ENCODE results near the gene TSSC4.

The TSSC4 gene

GRCh38 chr11:2369896-2370295 is 30.7 kb upstream of the TSSC4 start:
- no peak for DNase-seq

DNA sequence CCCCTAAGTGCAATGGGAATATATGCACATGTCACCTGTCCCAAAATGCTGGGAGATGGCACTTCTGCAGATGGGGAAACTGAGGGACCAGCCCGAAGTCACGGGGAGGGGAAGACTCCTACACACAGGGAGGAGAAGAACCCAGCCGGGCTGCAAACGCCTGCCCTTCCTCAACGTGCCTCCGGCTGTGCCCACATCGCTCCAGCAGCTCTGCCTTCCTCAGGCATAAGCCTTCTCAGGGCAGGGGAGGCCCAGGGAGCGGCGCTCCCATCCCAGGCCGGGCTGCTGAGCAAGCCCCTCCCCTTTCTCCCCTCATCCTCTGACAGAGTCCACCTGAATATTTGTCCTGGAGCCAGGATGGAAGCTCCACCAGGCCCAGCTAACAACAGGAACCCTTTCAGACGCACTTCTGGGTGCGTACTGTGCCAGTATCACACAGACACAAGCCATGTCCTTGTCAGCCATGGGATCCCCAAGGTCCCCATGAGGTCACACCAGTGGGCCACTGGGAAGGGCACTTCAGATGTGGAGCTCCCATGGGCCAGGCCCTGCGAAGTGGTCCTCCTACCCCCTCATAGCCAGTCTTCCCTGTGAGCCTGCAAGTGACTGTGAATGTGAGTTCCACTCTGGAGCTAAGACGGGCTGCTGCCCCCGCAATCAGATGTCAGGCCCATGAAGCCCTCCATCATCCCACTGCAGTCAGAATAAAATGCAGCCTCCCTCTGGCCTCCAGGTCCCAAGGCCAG is 25.9 kb upstream of the TSSC4 start:
- no peak for DNase-seq

DNA sequence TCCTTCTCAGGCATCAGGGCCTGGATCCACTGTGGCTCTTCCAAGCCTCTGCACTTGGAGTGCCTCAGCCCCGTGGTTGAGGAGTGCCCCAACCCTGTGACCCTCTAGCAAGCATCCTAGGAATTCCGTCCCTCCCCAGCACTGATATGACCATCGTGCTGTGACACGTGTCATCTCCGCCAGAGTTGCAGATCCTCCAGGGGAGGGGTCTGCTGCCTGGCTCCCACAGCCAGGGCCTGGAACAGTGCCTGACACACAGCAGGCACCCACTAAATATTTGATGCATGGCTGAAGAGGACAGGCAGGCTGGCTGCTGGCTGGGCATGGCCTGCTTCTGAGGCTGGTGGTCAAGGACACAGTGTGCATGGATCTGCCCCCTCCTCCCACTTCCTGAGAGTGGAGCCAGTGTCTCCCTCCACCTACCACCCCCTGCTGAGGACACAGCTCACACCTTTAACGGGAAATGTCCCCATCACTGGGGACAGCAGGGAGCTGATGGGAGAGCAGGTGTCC is 25.2 kb upstream of the TSSC4 start:
- no peak for DNase-seq

DNA sequence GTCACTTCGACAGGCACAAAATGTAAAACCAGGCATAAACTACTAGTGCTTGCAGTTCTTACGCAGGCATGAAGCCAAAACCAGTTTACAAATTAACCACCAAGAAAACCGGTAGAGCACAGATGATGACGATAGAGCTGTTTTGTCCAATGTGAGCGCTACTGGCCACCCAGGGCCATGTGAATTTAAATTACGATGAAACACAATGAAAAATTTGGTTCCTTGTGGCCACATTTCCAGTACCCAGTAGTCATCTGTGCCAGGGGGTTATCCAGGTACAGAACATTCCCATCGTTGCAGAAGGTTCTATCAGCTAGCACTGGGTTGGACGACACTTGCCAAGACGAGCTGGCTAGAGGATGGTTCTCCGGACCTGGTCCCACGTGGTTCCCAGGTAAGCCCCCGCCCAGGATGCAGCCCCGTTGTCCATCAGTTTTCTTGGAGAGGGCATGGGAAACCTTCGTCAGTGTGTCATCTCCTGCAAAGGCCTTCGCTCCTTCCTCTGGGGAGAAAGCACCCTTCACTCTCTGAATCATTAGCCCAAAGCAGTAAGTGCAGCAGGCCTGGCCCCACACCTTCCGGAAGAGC is 24.5 kb upstream of the TSSC4 start:
- no peak for DNase-seq

- DNase-seq, result no peak
These were observed 23.6 kb upstream of the TSSC4 start, which contains the start of gene CD81 for GRCh38 chr11:2376751-2377451. Gene CD81 (plus strand): TSS chr11:2377310. CDS start chr11:2377550, 240 bp downstream.

DNA sequence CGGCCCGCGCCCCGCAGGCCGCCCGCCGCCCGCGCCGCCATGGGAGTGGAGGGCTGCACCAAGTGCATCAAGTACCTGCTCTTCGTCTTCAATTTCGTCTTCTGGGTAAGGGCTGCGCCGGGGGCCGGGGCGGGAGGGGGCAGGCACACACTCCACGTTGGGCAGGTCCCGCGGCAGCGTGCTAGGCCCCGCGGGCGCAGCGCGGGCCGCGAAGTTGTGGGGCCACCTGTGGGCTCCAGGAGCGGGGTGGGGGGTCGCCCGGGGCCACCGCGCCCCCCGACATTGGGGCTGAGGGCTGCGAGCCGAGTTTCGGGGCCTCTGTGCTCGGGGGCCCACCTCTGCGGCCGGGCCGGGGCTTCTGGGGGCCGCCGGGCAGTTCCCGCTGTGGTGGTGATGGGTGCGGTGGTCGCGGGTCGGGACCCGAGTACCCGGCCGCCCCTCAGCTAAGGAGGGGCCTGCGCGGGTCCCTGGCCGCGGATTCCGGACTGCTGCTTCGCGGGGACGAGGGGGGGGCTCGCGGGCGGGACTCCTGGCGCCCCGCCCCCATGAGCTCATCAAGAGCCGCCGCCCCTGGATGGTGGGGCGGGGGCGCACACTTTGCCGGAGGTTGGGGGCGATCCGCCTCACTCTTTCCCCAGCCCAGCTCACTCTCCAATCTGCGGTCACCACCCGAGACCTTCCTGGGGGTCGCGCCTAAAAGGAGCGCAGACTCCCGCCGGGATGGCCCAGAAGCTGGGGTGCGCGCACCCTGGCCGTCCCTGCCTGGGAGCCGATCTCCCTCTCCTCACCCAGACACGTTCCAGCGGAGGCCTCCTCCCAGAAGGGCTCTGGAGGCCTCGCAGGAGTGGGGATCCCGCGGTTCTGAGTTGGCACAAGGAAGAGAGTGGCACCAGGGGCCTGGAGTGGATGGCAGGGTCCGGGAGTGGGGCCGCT is 22.8 kb upstream of the TSSC4 start:
- no peak for DNase-seq

- DNase-seq, result no peak
These were observed 21.9 kb upstream of the TSSC4 start for GRCh38 chr11:2378527-2379210.

GRCh38 chr11:2379466-2380174 is 20.9 kb upstream of the TSSC4 start:
- no peak for DNase-seq

DNA sequence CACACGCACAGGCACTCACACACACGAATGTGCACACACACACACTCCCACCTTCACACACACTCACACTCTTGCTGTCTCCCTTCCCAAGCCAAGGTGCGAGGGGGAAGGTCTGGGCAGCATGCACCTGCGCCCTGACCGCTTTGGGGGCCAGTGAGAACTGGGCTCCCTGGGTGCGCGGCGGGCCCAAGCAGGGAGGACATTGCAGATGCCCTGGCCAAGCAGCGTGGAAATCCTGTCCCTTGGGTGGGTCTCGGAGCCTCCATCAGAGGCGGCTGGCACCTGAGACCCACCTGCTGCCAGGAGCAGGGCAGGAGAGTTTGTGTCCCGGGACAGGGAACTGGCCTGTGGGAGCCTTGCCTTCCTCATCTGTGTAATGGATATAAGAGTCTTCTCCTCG is 20.2 kb upstream of the TSSC4 start:
- no peak for DNase-seq

DNA sequence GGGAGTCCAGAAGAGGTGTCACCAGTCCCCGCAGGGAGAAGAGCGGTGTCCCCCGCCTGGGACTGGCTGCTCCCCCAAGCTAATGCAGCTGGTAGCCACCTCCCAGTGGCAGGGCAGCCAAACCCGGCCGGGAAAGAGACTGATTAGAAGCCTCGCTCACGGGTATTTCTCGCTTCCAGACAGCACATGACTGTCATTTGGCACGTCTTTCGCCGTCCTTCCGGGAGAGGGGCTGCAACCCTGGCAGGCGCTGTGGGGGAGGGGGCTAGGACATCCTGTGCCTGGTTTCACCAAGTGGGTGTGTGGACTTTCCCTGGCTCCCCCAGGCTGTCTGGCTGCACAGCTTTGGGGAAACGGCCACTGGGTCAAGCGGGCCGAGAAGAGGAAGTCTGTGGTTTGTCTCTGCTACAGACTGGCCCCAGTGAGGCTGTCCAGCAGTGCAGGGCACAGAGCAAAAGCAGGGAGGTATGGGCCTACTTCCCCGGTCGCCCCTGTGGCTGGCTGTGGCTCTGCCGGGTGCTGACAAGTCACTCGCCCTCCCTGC is 19.7 kb upstream of the TSSC4 start:
- DNase-seq, result no peak

GRCh38 chr11:2381494-2382128 is 18.9 kb upstream of the TSSC4 start:
- DNase-seq, result no peak

- DNase-seq, result no peak
These were observed 18.4 kb upstream of the TSSC4 start for GRCh38 chr11:2382129-2382517.

- no peak for DNase-seq
These were observed 17.4 kb upstream of the TSSC4 start for GRCh38 chr11:2382936-2383851.

DNA sequence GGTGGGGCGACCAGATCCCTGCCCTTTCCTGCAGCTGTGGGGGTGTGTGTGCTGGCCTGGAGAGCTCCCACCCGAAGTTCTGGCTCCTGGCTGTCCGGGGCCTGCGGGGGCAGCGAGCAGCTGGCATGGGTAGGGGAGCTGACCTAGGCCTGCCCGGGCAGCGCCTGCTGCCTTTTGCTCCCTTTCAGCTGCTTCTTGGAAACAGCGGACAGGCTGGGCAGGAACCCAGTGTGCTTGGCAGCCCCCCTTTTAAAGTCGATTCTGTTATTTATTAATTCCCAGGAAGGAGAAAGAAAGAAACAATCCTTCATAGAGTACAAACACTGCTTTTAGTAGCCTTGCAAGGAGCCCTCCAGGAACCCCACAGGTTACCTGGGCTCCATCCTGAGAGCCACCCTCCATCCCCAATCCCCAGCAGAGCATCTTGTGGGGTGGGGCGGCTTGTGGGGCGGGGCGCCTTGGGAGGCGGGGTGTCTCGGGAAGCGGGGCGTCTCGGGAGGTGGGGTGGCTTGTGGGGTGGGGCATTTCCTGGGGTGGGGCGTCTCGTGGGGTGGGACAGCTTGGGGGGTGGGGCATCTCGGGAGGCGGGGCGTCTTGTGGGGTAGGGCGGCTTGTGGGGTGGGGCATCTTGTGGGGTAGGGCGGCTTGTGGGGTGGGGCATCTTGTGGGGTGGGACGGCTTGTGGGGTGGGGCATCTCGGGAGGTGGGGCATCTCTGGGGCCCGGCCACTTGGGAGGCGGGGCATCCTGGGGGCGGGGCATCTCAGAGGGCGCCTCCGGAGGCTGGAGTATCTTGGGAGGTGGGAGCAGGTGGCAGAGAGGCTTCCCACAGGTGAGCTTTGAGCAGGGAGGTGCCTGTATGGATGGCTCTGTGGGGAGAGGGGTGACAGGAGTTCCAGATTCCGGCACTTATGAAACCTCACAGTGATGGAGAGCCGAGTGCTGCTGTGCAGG is 16.4 kb upstream of the TSSC4 start:
- DNase-seq, result no peak

DNA sequence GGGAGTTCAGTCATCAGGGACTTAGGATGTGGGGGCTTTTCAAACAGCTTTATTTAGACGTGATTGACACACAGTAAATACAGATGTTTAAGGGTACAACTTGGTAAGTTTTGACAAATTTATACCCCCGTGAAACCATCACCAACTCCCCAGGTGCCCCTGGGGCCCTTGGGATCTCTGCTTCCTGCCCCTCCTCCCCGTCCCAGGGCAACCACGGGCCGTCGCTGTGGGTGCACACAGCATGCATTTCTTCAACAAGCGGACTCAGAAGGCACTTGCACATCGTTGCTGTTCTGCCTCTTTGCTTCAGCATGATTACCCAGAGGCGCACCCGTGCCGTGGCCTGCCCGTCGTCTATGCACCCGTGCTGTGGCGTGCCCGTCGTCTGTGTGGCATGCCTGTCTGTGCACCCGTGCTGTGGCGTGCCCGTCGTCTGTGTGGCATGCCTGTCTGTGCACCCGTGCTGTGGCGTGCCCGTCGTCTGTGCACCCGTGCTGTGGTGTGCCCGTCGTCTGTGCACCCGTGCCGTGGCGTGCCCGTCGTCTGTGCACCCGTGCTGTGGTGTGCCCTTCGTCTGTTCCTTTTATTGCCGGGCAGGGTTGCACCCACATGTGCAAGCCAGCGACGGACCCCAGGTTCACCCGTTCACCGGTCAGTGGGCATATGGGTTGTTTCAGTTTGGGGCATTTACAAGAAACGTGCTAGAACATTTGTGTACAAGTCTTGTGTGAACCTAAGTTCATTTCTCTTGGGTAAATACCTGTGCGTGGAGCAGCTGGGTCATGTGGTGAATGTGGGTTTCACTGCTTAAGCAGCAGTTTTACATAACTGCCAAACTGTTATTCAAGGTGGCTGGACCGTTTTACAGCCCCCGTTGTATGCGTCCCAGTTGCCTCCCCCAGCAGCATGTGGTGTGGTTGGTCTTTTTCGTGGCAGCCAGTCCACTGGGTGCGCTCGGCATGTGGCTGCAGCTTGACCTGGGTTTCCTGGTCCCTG is 15.1 kb upstream of the TSSC4 start:
- DNase-seq, result no peak

GRCh38 chr11:2386591-2386990 is 14.0 kb upstream of the TSSC4 start:
- DNase-seq, result no peak
